Measurements from ENCODE around the gene CEP85. TPM values are rescaled to one million over a fixed set of nuclear protein-coding genes. Genes with fewer than 3 reads are reported as not detected.
A peak's percentile ranks its signal among the peaks of the same experiment; 100 is the strongest.

Gene CEP85
- polyA plus RNA-seq, 3 donors: 13.7 to 18.9 (median 15.0) TPM

- DNase-seq (ENCODE audit: low read depth in 3 of 3, low spot score in 2 of 3): no peak
These were observed 43.3 kb downstream of the CEP85 start for GRCh38 chr1:26277261-26277661.

GRCh38 chr1:26277719-26278118 lies 43.7 kb downstream of the CEP85 start:
- DNase-seq (ENCODE audit: low read depth in 3 of 3, low spot score in 2 of 3): no peak

- DNase-seq (ENCODE audit: low read depth in 3 of 3, low spot score in 2 of 3): no peak
These were observed 44.3 kb downstream of the CEP85 start for GRCh38 chr1:26278303-26278702.

- no peak for DNase-seq (ENCODE audit: low read depth in 3 of 3, low spot score in 2 of 3)
These were observed 44.9 kb downstream of the CEP85 start for GRCh38 chr1:26278724-26279455.

GRCh38 chr1:26279456-26280332 lies 45.7 kb downstream of the CEP85 start, which contains the start of gene SH3BGRL3:
Gene SH3BGRL3 (plus strand): TSS chr1:26280086. CDS start chr1:26280156, 70 bp downstream.
- peak; percentile 49 to 60 (median 60) for DNase-seq (ENCODE audit: low read depth in 3 of 3, low spot score in 2 of 3)

GRCh38 chr1:26280333-26281042 lies 46.5 kb downstream of the CEP85 start:
- no peak for DNase-seq (ENCODE audit: low read depth in 3 of 3, low spot score in 2 of 3)

GRCh38 chr1:26281091-26281958 lies 47.3 kb downstream of the CEP85 start:
- no peak for DNase-seq (ENCODE audit: low read depth in 3 of 3, low spot score in 2 of 3)

- DNase-seq (ENCODE audit: low read depth in 3 of 3, low spot score in 2 of 3): no peak
These were observed 48.0 kb downstream of the CEP85 start for GRCh38 chr1:26281971-26282370.

GRCh38 chr1:26282401-26282918 lies 48.5 kb downstream of the CEP85 start:
- DNase-seq (ENCODE audit: low read depth in 3 of 3, low spot score in 2 of 3): no peak

- DNase-seq (ENCODE audit: low read depth in 3 of 3, low spot score in 2 of 3): no peak
These were observed 49.4 kb downstream of the CEP85 start for GRCh38 chr1:26283279-26283853.

GRCh38 chr1:26283871-26284596 lies 50.0 kb downstream of the CEP85 start:
- DNase-seq (ENCODE audit: low read depth in 3 of 3, low spot score in 2 of 3): no peak

- DNase-seq (ENCODE audit: low read depth in 3 of 3, low spot score in 2 of 3): no peak
These were observed 50.8 kb downstream of the CEP85 start for GRCh38 chr1:26284597-26285347.

- no peak for DNase-seq (ENCODE audit: low read depth in 3 of 3, low spot score in 2 of 3)
These were observed 51.5 kb downstream of the CEP85 start for GRCh38 chr1:26285366-26286063.

GRCh38 chr1:26286064-26286416 lies 52.0 kb downstream of the CEP85 start:
- no peak for DNase-seq (ENCODE audit: low read depth in 3 of 3, low spot score in 2 of 3)

GRCh38 chr1:26287033-26287711 lies 53.2 kb downstream of the CEP85 start:
- DNase-seq (ENCODE audit: low read depth in 3 of 3, low spot score in 2 of 3): no peak

GRCh38 chr1:26287811-26288210 lies 53.8 kb downstream of the CEP85 start:
- DNase-seq (ENCODE audit: low read depth in 3 of 3, low spot score in 2 of 3): no peak

GRCh38 chr1:26288311-26288941 lies 54.4 kb downstream of the CEP85 start:
- DNase-seq (ENCODE audit: low read depth in 3 of 3, low spot score in 2 of 3): no peak

Measured in right renal cortex interstitium (tissue), 3 donors.